OCI-LY1 (cell line): ENCODE data around the gene FTL.

Source experiments
- H2AFZ ChIP-seq: fragments of 200-600 bp; sonication (generic), shearing (Covaris generic); 2 replicates; pipeline ENCODE4 v1.6.0; 2014; ENCODE audit warnings: antibody characterized with exemption, mild to moderate bottlenecking, low read length
- H3F3A ChIP-seq: fragments of 200-600 bp; sonication (generic), shearing (Covaris generic); 2 replicates; pipeline ENCODE4 v1.6.0; 2014; ENCODE audit warnings: mild to moderate bottlenecking, antibody characterized with exemption, low read length, moderate library complexity; ENCODE audit not compliant: insufficient read depth
- H3K27ac ChIP-seq: fragments of 200-600 bp; sonication (generic); 2 replicates; pipeline ENCODE4 v1.5.1; 2014; ENCODE audit warnings: low read length, mixed run types, mild to moderate bottlenecking, low read depth; ENCODE audit not compliant: poor library complexity, severe bottlenecking
- H3K27me3 ChIP-seq: fragments of 200-600 bp; sonication (generic); 2 replicates; pipeline ENCODE4 v1.6.0; 2014; ENCODE audit warnings: antibody characterized with exemption, mild to moderate bottlenecking, low read length, moderate library complexity; ENCODE audit not compliant: insufficient read depth
- H3K36me3 ChIP-seq: fragments of 200-600 bp; sonication (generic); 2 replicates; pipeline ENCODE4 v1.6.1; 2014; ENCODE audit warnings: mild to moderate bottlenecking, antibody characterized with exemption, low read length, moderate library complexity, mixed read lengths; ENCODE audit not compliant: insufficient read depth
- H3K4me1 ChIP-seq: fragments of 200-600 bp; sonication (generic); 2 replicates; pipeline ENCODE4 v1.5.1; 2014; ENCODE audit warnings: mild to moderate bottlenecking, low read length, moderate library complexity; ENCODE audit not compliant: insufficient read depth, severe bottlenecking
- H3K4me2 ChIP-seq: fragments of 200-600 bp; sonication (generic), shearing (Covaris generic); 2 replicates; pipeline ENCODE4 v1.6.1; 2014; ENCODE audit warnings: low read length
- H3K4me3 ChIP-seq: fragments of 200-600 bp; sonication (generic); 2 replicates; pipeline ENCODE4 v1.5.1; 2014; ENCODE audit warnings: low read length, low read depth, mild to moderate bottlenecking, mixed read lengths; ENCODE audit not compliant: poor library complexity, severe bottlenecking
- H3K79me2 ChIP-seq: fragments of 200-600 bp; shearing (Covaris generic); 2 replicates; pipeline ENCODE4 v1.6.1; 2016; ENCODE audit warnings: mixed run types, low read length, mixed read lengths; ENCODE audit not compliant: insufficient read depth
- H3K9ac ChIP-seq: fragments of 200-600 bp; sonication (generic), shearing (Covaris generic); 2 replicates; pipeline ENCODE4 v1.6.1; 2014; ENCODE audit warnings: mild to moderate bottlenecking, low read length, mixed read lengths
- H3K9me2 ChIP-seq: fragments of 200-600 bp; sonication (generic), shearing (Covaris generic); 2 replicates; pipeline ENCODE4 v1.6.1; 2014; ENCODE audit warnings: low read depth, mild to moderate bottlenecking, low read length, mixed read lengths
- H3K9me3 ChIP-seq: fragments of 200-600 bp; shearing (Covaris generic); 2 replicates; pipeline ENCODE4 v1.6.1; 2014; ENCODE audit warnings: low read length, mixed read lengths
- H4K20me1 ChIP-seq: fragments of 200-600 bp; sonication (generic), shearing (Covaris generic); 2 replicates; pipeline ENCODE4 v1.6.0; 2016; ENCODE audit warnings: mild to moderate bottlenecking, low read length; ENCODE audit not compliant: insufficient read depth
- EZH2 ChIP-seq: fragments of 200-600 bp; sonication (generic), shearing (Covaris generic); IDR thresholded peaks from 2 replicates; pipeline ENCODE4 v1.8.0; 2017; ENCODE audit warnings: borderline replicate concordance, mixed run types, mild to moderate bottlenecking, antibody characterized with exemption, low read length, moderate library complexity, mixed read lengths
- TF ChIP-seq, protein P1 (sequence below): fragments of 200-600 bp; sonication (generic), shearing (Covaris generic); IDR thresholded peaks from 2 replicates; pipeline ENCODE4 v1.5.1; 2017; ENCODE audit warnings: mild to moderate bottlenecking, antibody characterized with exemption, low read length, moderate library complexity, mixed read lengths

FTL gene

DNA sequence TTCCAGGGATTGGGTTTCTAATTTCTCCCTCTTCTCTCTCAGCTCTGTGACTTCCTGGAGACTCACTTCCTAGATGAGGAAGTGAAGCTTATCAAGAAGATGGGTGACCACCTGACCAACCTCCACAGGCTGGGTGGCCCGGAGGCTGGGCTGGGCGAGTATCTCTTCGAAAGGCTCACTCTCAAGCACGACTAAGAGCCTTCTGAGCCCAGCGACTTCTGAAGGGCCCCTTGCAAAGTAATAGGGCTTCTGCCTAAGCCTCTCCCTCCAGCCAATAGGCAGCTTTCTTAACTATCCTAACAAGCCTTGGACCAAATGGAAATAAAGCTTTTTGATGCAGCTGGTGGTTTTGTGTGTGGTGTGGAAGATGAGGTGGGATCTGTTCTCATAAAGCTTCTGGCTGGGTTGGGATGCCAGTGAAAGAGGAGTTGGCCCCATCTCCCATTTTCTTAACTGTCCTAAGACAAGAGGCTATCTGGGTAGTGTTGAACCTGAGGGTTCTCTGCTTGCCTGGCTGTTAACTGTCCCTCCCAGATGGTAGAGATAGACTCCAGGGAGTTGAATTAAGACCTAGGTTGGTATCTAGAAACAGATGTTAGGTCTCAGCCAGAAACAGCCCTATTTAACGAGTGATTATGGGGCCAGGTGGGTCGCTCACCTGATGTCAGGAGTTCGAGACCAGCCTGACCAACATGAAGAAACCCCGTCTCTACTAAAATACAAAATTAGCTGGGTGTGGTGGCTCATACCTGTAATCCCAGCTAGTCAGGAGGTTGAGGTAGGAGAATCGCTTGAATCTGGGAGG is 1.6 kb downstream of the FTL start:
- Histone ChIP-seq H3F3A (peaks cover 5% of the 10 kb centered on the region; the same call in 1 of the 2 replicates), H2AFZ (no peak overlapping the region), H3K9me2 (no peaks in the 10 kb centered on the region), H3K36me3 (peaks cover 45% of the 10 kb centered on the region), H3K79me2 (0 out of 2 replicates have a peak, but pooled peaks cover 4% of the 10 kb centered on the region), H3K9me3 (no peaks in the 10 kb centered on the region), H3K4me3 (peak overlapping the region; percentile 67), H3K4me1 (peaks cover 56% of the 10 kb centered on the region), H3K27ac (peak overlapping the region; percentile 72), H4K20me1 (no peaks in the 10 kb centered on the region), H3K27me3 (no peaks in the 10 kb centered on the region), H3K4me2 (peak overlapping the region; percentile 98), H3K9ac (peak overlapping the region; percentile 78)
- TF ChIP-seq, protein P1, sequence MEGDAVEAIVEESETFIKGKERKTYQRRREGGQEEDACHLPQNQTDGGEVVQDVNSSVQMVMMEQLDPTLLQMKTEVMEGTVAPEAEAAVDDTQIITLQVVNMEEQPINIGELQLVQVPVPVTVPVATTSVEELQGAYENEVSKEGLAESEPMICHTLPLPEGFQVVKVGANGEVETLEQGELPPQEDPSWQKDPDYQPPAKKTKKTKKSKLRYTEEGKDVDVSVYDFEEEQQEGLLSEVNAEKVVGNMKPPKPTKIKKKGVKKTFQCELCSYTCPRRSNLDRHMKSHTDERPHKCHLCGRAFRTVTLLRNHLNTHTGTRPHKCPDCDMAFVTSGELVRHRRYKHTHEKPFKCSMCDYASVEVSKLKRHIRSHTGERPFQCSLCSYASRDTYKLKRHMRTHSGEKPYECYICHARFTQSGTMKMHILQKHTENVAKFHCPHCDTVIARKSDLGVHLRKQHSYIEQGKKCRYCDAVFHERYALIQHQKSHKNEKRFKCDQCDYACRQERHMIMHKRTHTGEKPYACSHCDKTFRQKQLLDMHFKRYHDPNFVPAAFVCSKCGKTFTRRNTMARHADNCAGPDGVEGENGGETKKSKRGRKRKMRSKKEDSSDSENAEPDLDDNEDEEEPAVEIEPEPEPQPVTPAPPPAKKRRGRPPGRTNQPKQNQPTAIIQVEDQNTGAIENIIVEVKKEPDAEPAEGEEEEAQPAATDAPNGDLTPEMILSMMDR = no peak
- TF ChIP-seq EZH2 = no peak

DNA sequence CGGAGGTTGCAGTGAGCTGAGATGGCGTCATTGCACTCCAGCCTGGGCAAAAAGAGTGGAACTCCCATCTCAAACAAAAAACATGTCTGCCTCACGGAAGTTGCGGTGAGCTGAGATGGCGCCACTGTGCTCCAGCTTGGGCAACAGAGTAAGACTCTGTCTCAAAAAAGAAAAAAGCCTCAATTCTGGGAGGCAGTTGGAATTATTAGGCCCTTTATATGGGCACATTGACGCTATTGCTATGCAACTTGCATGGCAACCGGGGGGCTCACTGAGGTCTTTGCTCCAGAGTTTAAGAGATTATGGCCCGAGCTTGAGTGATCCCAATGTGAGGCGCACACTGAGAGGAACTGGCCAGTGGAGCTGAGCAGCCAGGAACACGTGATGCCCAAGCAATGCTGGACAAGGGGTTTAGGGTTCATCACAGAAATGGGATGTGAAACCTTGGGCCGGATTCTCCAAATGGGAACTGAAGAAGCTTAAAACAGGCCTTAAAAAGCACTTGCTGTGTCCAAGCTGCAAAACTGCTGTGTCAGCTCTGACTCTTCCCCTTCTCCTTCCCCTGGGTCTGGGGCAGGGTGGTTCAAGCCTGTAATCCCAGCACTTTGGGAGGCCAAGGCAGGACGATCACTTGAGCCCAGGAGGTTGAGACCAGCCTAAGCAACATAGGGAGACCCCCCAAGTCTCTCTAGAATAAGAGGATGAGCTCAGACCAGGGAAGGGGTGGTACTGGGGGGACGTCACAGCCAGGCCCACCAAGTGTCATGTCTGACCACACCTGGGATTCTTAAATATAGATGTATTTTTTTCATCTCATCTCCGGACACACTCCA is 2.5 kb downstream of the FTL start:
- peak overlapping the region; percentile 98; the same call in 1 of the 2 replicates for H3K4me2 ChIP-seq

DNA sequence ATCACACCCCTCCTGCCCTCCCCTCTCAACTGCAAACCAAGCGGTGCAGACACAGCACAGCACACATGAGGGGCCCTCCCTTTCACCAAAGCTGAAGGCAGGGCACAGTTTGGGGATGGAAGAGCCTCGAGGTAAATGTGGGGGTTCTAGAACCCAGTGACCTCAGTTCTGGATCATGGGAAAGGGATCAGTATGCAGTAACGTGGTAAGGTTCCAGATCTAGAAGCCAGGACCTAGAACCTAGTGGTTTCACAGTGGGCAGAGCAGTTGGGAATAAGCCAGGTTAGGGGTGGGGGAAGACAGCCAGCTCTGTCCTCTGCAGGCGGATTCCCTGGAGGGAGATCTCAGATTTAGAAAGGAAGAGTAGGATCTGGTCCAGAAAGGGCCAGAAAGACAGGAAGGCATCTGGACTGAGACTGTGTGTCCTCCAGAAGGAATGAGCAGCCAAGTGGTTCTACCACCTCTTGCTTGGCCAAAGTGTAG is 3.1 kb downstream of the FTL start:
- Histone ChIP-seq H3K9ac (no peak overlapping the region), H3K27me3 (no peaks in the 10 kb centered on the region), H3K4me2 (no peak overlapping the region), H3K4me1 (peaks cover 42% of the 10 kb centered on the region), H3F3A (peaks cover 5% of the 10 kb centered on the region; the same call in 1 of the 2 replicates), H2AFZ (no peak overlapping the region), H3K36me3 (peaks cover 45% of the 10 kb centered on the region), H3K9me3 (no peaks in the 10 kb centered on the region), H3K9me2 (no peaks in the 10 kb centered on the region), H4K20me1 (no peaks in the 10 kb centered on the region), H3K27ac (peak overlapping the region; percentile 72), H3K4me3 (no peak overlapping the region), H3K79me2 (0 out of 2 replicates have a peak, but pooled peaks cover 4% of the 10 kb centered on the region)
- TF ChIP-seq EZH2 = no peak
- TF ChIP-seq, protein P1 = no peak

More for the DNA sequence above, 2.5 kb downstream of the FTL start:
- H3K9me2 ChIP-seq = no peaks in the 10 kb centered on the region
- no peak overlapping the region for H3K4me3 ChIP-seq
- H2AFZ ChIP-seq = no peak overlapping the region
- peaks cover 48% of the 10 kb centered on the region for H3K4me1 ChIP-seq
- no peaks in the 10 kb centered on the region for H3K9me3 ChIP-seq
- H4K20me1 ChIP-seq = no peaks in the 10 kb centered on the region
- peaks cover 45% of the 10 kb centered on the region for H3K36me3 ChIP-seq
- H3K27ac ChIP-seq = peak overlapping the region; percentile 72
- 0 out of 2 replicates have a peak, but pooled peaks cover 4% of the 10 kb centered on the region for H3K79me2 ChIP-seq
- no peaks in the 10 kb centered on the region for H3K27me3 ChIP-seq
- TF ChIP-seq EZH2 = no peak
- TF ChIP-seq, protein P1 = no peak
- H3K9ac ChIP-seq = no peak overlapping the region
- H3F3A ChIP-seq = peaks cover 5% of the 10 kb centered on the region; the same call in 1 of the 2 replicates
